IMR-90 (cell line): ENCODE data around the gene GRIK3. TPM values are rescaled to one million over a fixed set of nuclear protein-coding genes. Genes with fewer than 3 reads are reported as not detected.

Source experiments
- ATAC-seq: fragments of 200-7000 bp; cut with Tn5 transposase; 2 replicates; pipeline ENCODE4 v1.9.1; 2020; ENCODE audit warnings: low read depth, mild to moderate bottlenecking, moderate library complexity
- BruUV-seq: library from RNA; stranded (reverse); fragments of 400-500 nt; replicated peaks from 2 replicates; lab custom pipeline; 2021; lab: Mats Ljungman, UMichigan
- CTCF ChIA-PET: fragments of 300-600 bp; formaldehyde crosslinking; extraction: SDS; loops from one replicate; lab custom pipeline; 2021; ENCODE audit warnings: antibody characterized with exemption; lab: Yijun Ruan, JAX
- POLR2A ChIA-PET: fragments of 300-600 bp; sonication (Branson Sonifier 250); formaldehyde crosslinking; loops from one replicate; lab custom pipeline; 2022; ENCODE audit warnings: antibody characterized with exemption; ENCODE audit not compliant: unreplicated experiment; lab: Charles Lee
- DNase-seq: peaks from one replicate; pipeline ENCODE4 v3.0.0; 2013
- H2AFZ ChIP-seq: replicated peaks from 2 replicates; pipeline ENCODE3; 2013; ENCODE audit warnings: low read length, mild to moderate bottlenecking; ENCODE audit not compliant: poor library complexity
- H2AK5ac ChIP-seq: 2 replicates; pipeline ENCODE4 v1.6.1; 2013; ENCODE audit warnings: low read depth, low read length, inconsistent platforms
- H2AK9ac ChIP-seq: replicated peaks from 2 replicates; pipeline ENCODE3; 2013; ENCODE audit warnings: mild to moderate bottlenecking, low read depth, low read length, moderate library complexity; ENCODE audit not compliant: poor library complexity
- H2BK120ac ChIP-seq: 2 replicates; pipeline ENCODE4 v1.6.1; 2013; ENCODE audit warnings: low read depth, low read length, inconsistent platforms
- H2BK15ac ChIP-seq: 3 replicates; pipeline ENCODE4 v1.6.1; 2013; ENCODE audit warnings: low read depth, low read length, inconsistent platforms
- H2BK20ac ChIP-seq: 2 replicates; pipeline ENCODE4 v1.6.1; 2013; ENCODE audit warnings: low read depth, mild to moderate bottlenecking, inconsistent platforms, low read length, moderate library complexity
- H2BK5ac ChIP-seq: 2 replicates; pipeline ENCODE4 v1.6.1; 2013; ENCODE audit warnings: mild to moderate bottlenecking, low read depth, low read length, inconsistent platforms; ENCODE audit not compliant: poor library complexity, severe bottlenecking
- H3K14ac ChIP-seq: replicated peaks from 2 replicates; pipeline ENCODE4 v1.6.1; 2013; ENCODE audit warnings: low read depth, low read length, inconsistent platforms
- H3K18ac ChIP-seq: 2 replicates; pipeline ENCODE4 v1.6.1; 2013; ENCODE audit warnings: low read depth, low read length, control low read depth
- H3K23ac ChIP-seq: 2 replicates; pipeline ENCODE4 v1.6.1; 2013; ENCODE audit warnings: low read depth, low read length, inconsistent platforms
- H3K27ac ChIP-seq: 2 replicates; pipeline ENCODE4 v1.5.1; 2013; ENCODE audit warnings: mild to moderate bottlenecking, control low read depth, low read length; ENCODE audit not compliant: insufficient read depth
- H3K27me3 ChIP-seq: 2 replicates; pipeline ENCODE4 v1.6.1; 2013; ENCODE audit warnings: low read length; ENCODE audit not compliant: control insufficient read depth, insufficient read depth
- H3K36me3 ChIP-seq: 2 replicates; pipeline ENCODE4 v1.6.1; 2013; ENCODE audit warnings: low read length, mixed read lengths; ENCODE audit not compliant: control insufficient read depth, insufficient read depth
- H3K4ac ChIP-seq: 2 replicates; pipeline ENCODE4 v1.6.1; 2013; ENCODE audit warnings: low read depth, low read length, inconsistent platforms
- H3K4me1 ChIP-seq: 2 replicates; pipeline ENCODE4 v1.6.1; 2013; ENCODE audit warnings: low read length, mixed read lengths; ENCODE audit not compliant: control insufficient read depth, insufficient read depth
- H3K4me2 ChIP-seq: 2 replicates; pipeline ENCODE4 v1.6.1; 2013; ENCODE audit warnings: low read depth, mild to moderate bottlenecking, control low read depth, low read length, moderate library complexity
- H3K4me3 ChIP-seq: 2 replicates; pipeline ENCODE4 v1.5.1; 2013; ENCODE audit warnings: low read depth, mild to moderate bottlenecking, control low read depth, low read length, moderate library complexity; ENCODE audit not compliant: insufficient read depth
- H3K56ac ChIP-seq: 2 replicates; pipeline ENCODE4 v1.6.1; 2013; ENCODE audit warnings: low read length, inconsistent platforms; ENCODE audit not compliant: insufficient read depth; ENCODE audit errors: extremely low read depth
- H3K79me1 ChIP-seq, 2 experiments: 2 replicates each; pipeline ENCODE4 v1.6.1; 2013; ENCODE audit warnings: low read length in 2 of 2, inconsistent platforms in 1 of 2, low read depth in 1 of 2
- H3K9ac ChIP-seq: 2 replicates; pipeline ENCODE4 v1.6.1; 2013; ENCODE audit warnings: low read depth, low read length, control low read depth
- H3K9me1 ChIP-seq: 2 replicates; pipeline ENCODE4 v1.6.1; 2013; ENCODE audit warnings: low read length, inconsistent platforms; ENCODE audit not compliant: insufficient read depth
- H3K9me3 ChIP-seq: 2 replicates; pipeline ENCODE4 v1.6.1; 2013; ENCODE audit warnings: low read length; ENCODE audit not compliant: control insufficient read depth, insufficient read depth
- H4K20me1 ChIP-seq: 2 replicates; pipeline ENCODE4 v1.6.1; 2013; ENCODE audit warnings: low read length, inconsistent platforms; ENCODE audit not compliant: insufficient read depth
- H4K5ac ChIP-seq: 2 replicates; pipeline ENCODE4 v1.6.1; 2013; ENCODE audit warnings: mild to moderate bottlenecking, low read depth, low read length, control low read depth
- H4K8ac ChIP-seq, 2 experiments: 2 replicates each; pipeline ENCODE4 v1.6.1; 2013; ENCODE audit warnings: low read depth in 2 of 2, low read length in 2 of 2, control low read depth in 1 of 2, inconsistent platforms in 1 of 2
- H4K91ac ChIP-seq: 2 replicates; pipeline ENCODE4 v1.6.1; 2013; ENCODE audit warnings: low read depth, low read length, inconsistent platforms; ENCODE audit not compliant: insufficient read depth
- BHLHE40 ChIP-seq: fragments of 150-350 bp; IDR thresholded peaks from 2 replicates; pipeline ENCODE4 v1.6.1; 2016; ENCODE audit warnings: mild to moderate bottlenecking, low read depth, low read length
- CEBPB ChIP-seq: IDR thresholded peaks from 2 replicates; pipeline ENCODE4 v1.6.1; 2012; ENCODE audit warnings: low read depth, low read length, improper control_type of control experiment
- CHD1 ChIP-seq: IDR thresholded peaks from 2 replicates; pipeline ENCODE4 v1.6.1; 2012; ENCODE audit warnings: low read depth, low read length, improper control_type of control experiment
- FOS ChIP-seq: fragments of 150-350 bp; IDR thresholded peaks from 2 replicates; pipeline ENCODE4 v1.6.1; 2016; ENCODE audit warnings: low read depth, low read length
- MAFK ChIP-seq: IDR thresholded peaks from 2 replicates; pipeline ENCODE4 v1.6.1; 2012; ENCODE audit warnings: low read depth, low read length, improper control_type of control experiment
- MAZ ChIP-seq: IDR thresholded peaks from 2 replicates; pipeline ENCODE4 v1.6.1; 2012; ENCODE audit warnings: low read depth, mild to moderate bottlenecking, low read length, improper control_type of control experiment, moderate library complexity, borderline replicate concordance
- MXI1 ChIP-seq: IDR thresholded peaks from 2 replicates; pipeline ENCODE4 v1.6.1; 2012; ENCODE audit warnings: low read depth, mild to moderate bottlenecking, low read length, moderate library complexity, borderline replicate concordance
- NFE2L2 ChIP-seq: fragments of 150-350 bp; IDR thresholded peaks from 2 replicates; pipeline ENCODE4 v1.6.1; 2016; ENCODE audit warnings: low read depth, mild to moderate bottlenecking, low read length
- POLR2A ChIP-seq: IDR thresholded peaks from 2 replicates; pipeline ENCODE4 v1.6.1; 2012; ENCODE audit warnings: mild to moderate bottlenecking, low read depth, low read length
- RAD21 ChIP-seq: IDR thresholded peaks from 2 replicates; pipeline ENCODE4 v1.6.1; 2012; ENCODE audit warnings: low read length, improper control_type of control experiment
- RCOR1 ChIP-seq: IDR thresholded peaks from 2 replicates; pipeline ENCODE4 v1.6.1; 2012; ENCODE audit warnings: mild to moderate bottlenecking, low read length, improper control_type of control experiment; ENCODE audit not compliant: insufficient replicate concordance
- RFX5 ChIP-seq: IDR thresholded peaks from 2 replicates; pipeline ENCODE4 v1.8.0; 2012; ENCODE audit warnings: low read depth, mild to moderate bottlenecking, low read length, moderate library complexity
- SMC3 ChIP-seq: fragments of 150-350 bp; IDR thresholded peaks from 2 replicates; pipeline ENCODE4 v1.6.1; 2016; ENCODE audit warnings: low read depth, mild to moderate bottlenecking, antibody characterized with exemption, low read length, moderate library complexity
- WGBS, 2 experiments: methylation state at CpG; one replicate each; pipeline versions ENCODE4 v1.1.5 to v1.1.7; 2013; ENCODE audit warnings: missing lambda C conversion rate in 2 of 2; ENCODE audit not compliant: insufficient read length in 1 of 2; ENCODE audit errors: extremely low coverage in 2 of 2; 5-methylcytosine and 5-hydroxymethylcytosine counted together
- dilution Hi-C: fragments of 300-500 bp; cut with HindIII; formaldehyde crosslinking; loops from one replicate; pipeline ENCODE4 v1.14.3; 2018; ENCODE audit warnings: low sequenced_read_pairs; ENCODE audit not compliant: unreplicated experiment
- in situ Hi-C: fragments of 300-500 bp; cut with MboI; formaldehyde crosslinking; loops from 3 replicates; pipeline ENCODE4 v1.14.3; 2019; ENCODE audit warnings: low sequenced_read_pairs, inconsistent platforms, mixed read lengths
- intact Hi-C: fragments of 100-400 bp; cut with micrococcal nuclease; formaldehyde crosslinking; loops from 2 replicates; pipeline ENCODE4 v1.10.0; 2022
- polyA plus RNA-seq, 3 experiments: library from polyadenylated mRNA; depleted of rRNA; stranded (reverse); fragments of >200 nt; gene quantifications; 2 replicates each; pipeline ENCODE4 v1.2.3, GENCODE V29; 2012; ENCODE audit warnings: low replicate concordance in 1 of 3
- total RNA-seq: library from RNA; depleted of rRNA; stranded (reverse); fragments of >200 nt; gene quantifications from 2 replicates; pipeline ENCODE4 v1.2.3, GENCODE V29; 2012
- TF ChIP-seq, protein P1 (sequence below): fragments of 150-350 bp; IDR thresholded peaks from 2 replicates; pipeline ENCODE4 v1.6.1; 2017; ENCODE audit warnings: mild to moderate bottlenecking, antibody characterized with exemption, low read length, low read depth
- TF ChIP-seq, protein P2 (sequence below): conservative IDR thresholded peaks from 2 replicates; pipeline ENCODE4 v1.5.1; 2012; ENCODE audit warnings: mild to moderate bottlenecking, low read depth, low read length, improper control_type of control experiment
- TF ChIP-seq, protein P3 (sequence below): fragments of 150-350 bp; IDR thresholded peaks from 2 replicates; pipeline ENCODE4 v1.6.1; 2016; ENCODE audit warnings: low read depth, mild to moderate bottlenecking, low read length, moderate library complexity, borderline replicate concordance

GRIK3 gene
- total and polyA plus RNA-seq, 2 of the 4 experiments (the other 2 are of a cell fraction), result not detected

DNA sequence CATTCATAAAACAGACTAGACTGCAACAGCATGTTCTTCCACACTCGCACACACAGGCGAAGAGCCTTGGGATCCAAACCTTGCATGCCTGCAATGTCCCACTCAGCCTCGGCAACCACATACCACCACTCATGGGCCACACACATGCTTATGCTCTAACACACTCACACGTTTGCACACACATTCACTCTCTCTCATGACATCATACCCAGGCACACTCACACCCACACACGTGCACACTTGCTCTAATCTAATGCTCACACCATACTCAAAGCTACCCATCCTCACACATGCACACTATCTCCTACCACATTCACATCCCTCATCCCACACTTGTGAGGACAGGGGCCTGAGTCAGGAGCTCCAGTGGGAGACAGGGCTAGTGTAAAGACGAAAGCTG lies 50.3 kb downstream of the GRIK3 start:
- TF ChIP-seq POLR2A (no peak), CHD1 (no peak), MAFK (no peak), CEBPB (no peak), RAD21 (no peak), RFX5 (no peak), SMC3 (no peak), RCOR1 (no peak), FOS (no peak), NFE2L2 (no peak), MXI1 (no peak), BHLHE40 (no peak), MAZ (no peak)
- TF ChIP-seq, protein P1, sequence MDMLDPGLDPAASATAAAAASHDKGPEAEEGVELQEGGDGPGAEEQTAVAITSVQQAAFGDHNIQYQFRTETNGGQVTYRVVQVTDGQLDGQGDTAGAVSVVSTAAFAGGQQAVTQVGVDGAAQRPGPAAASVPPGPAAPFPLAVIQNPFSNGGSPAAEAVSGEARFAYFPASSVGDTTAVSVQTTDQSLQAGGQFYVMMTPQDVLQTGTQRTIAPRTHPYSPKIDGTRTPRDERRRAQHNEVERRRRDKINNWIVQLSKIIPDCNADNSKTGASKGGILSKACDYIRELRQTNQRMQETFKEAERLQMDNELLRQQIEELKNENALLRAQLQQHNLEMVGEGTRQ, result no peak
- TF ChIP-seq, protein P2, sequence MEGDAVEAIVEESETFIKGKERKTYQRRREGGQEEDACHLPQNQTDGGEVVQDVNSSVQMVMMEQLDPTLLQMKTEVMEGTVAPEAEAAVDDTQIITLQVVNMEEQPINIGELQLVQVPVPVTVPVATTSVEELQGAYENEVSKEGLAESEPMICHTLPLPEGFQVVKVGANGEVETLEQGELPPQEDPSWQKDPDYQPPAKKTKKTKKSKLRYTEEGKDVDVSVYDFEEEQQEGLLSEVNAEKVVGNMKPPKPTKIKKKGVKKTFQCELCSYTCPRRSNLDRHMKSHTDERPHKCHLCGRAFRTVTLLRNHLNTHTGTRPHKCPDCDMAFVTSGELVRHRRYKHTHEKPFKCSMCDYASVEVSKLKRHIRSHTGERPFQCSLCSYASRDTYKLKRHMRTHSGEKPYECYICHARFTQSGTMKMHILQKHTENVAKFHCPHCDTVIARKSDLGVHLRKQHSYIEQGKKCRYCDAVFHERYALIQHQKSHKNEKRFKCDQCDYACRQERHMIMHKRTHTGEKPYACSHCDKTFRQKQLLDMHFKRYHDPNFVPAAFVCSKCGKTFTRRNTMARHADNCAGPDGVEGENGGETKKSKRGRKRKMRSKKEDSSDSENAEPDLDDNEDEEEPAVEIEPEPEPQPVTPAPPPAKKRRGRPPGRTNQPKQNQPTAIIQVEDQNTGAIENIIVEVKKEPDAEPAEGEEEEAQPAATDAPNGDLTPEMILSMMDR, result no peak
- TF ChIP-seq, protein P3, sequence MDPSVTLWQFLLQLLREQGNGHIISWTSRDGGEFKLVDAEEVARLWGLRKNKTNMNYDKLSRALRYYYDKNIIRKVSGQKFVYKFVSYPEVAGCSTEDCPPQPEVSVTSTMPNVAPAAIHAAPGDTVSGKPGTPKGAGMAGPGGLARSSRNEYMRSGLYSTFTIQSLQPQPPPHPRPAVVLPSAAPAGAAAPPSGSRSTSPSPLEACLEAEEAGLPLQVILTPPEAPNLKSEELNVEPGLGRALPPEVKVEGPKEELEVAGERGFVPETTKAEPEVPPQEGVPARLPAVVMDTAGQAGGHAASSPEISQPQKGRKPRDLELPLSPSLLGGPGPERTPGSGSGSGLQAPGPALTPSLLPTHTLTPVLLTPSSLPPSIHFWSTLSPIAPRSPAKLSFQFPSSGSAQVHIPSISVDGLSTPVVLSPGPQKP, result no peak
- H3K9me1 ChIP-seq, result no peaks in the 10 kb centered on the region
- POLR2A ChIA-PET, result no interaction called here
- no peak overlapping the region for H2AFZ ChIP-seq
- no peaks in the 10 kb centered on the region for H3K4me1 ChIP-seq
- H2BK120ac ChIP-seq, result no peak overlapping the region
- no peak overlapping the region for H3K56ac ChIP-seq
- H4K5ac ChIP-seq, result no peak overlapping the region
- no peak overlapping the region for H2BK20ac ChIP-seq
- H4K8ac ChIP-seq, result no peak overlapping the region
- no peaks in the 10 kb centered on the region for H3K79me1 ChIP-seq
- DNase-seq, result no peak
- no peak overlapping the region for H2BK5ac ChIP-seq
- H2AK5ac ChIP-seq, result no peak overlapping the region
- 45% methylated on average over 2 of the region's 6 CpGs; no CpG with 5 or more reads in 1 of the 2 experiments for WGBS, 2 experiments
- H3K14ac ChIP-seq, result no peak overlapping the region
- no peak for ATAC-seq
- H3K36me3 ChIP-seq, result no peaks in the 10 kb centered on the region
- H3K4me3 ChIP-seq, result no peak overlapping the region
- H3K9me3 ChIP-seq, result no peaks in the 10 kb centered on the region
- H3K4ac ChIP-seq, result no peak overlapping the region
- no TSS peak for BruUV-seq
- in situ Hi-C loops (no loop called here), intact Hi-C loops (no loop called here), dilution Hi-C loops (no loop called here)
- H3K27ac ChIP-seq, result no peak overlapping the region
- no peak overlapping the region for H3K9ac ChIP-seq
- no peaks in the 10 kb centered on the region for H4K20me1 ChIP-seq
- H3K23ac ChIP-seq, result no peak overlapping the region
- CTCF ChIA-PET, result no interaction called here
- no peak overlapping the region for H3K18ac ChIP-seq
- H2AK9ac ChIP-seq, result no peak overlapping the region
- H2BK15ac ChIP-seq, result no peak overlapping the region
- H3K27me3 ChIP-seq, result no peaks in the 10 kb centered on the region; the same call in 1 of the 2 replicates
- no peak overlapping the region for H4K91ac ChIP-seq
- no peak overlapping the region for H3K4me2 ChIP-seq
